CD4-positive, alpha-beta T cell treated with Interleukin-6 at 100 ng/mL for 8 hours (primary cell): Measurements from ENCODE around the gene DAB2.

Source experiments
- DNase-seq: peaks from one replicate; pipeline ENCODE4 v3.0.0-alpha.2; 2020; ENCODE audit warnings: mixed read lengths, low spot score

Gene DAB2

DNA sequence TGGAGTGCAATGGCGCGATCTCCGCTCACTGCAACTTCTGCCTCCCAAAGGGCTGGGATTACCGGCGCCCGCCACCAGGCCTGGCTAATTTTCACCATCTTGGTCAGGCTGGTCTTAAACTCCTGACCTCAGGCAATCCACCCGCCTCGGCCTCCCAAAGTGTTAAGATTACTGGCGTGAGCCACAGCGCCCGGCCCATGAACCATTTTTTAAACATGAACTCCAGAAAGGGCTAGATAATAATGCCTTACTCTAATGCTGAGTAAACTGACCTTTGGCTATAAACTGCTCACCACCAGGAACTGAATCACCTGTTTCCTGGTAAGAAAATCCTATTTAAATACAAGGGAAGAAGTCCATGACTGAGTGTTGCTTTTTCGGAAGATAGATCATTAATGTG is 23.2 kb upstream of the DAB2 start:
- no peak for DNase-seq

DNA sequence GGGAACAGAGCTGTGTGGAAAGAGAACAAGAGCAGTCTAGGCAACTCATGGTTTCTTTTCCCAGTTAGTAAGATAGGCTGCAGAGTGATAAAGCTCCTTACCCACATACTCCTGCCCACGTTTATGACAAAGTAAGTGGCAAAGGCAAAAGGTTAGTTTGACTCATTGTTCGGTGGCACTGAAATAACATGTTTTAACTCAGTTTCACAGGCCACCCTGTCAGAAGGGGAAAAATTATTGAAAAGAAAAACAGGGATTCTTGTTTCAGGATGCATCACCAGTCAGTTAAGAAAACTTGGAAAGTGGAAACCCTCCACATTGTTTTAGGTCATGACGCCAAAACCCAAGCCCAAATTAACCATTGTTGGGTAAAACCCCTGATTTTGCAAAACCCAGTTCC is 22.3 kb upstream of the DAB2 start:
- no peak for DNase-seq

DNA sequence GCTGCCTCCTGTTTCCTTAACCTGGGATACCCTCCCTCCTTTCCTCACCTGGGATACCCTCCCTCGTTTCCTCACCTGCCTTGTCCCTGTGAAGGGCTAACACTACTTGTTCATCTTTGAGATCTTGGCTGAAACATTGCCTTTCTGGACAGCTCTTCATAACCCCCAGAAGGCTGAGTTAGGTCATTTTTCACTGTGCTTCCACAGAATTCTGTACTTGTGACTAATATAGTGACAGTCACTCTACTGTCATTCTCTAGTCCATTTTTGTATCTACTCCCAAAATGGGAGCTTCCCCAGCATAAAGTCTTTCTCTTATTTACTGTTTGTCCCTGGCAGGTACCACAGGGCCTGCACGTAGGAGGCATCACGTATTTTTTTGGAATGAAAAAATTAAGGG is 21.5 kb upstream of the DAB2 start:
- no peak for DNase-seq

DNA sequence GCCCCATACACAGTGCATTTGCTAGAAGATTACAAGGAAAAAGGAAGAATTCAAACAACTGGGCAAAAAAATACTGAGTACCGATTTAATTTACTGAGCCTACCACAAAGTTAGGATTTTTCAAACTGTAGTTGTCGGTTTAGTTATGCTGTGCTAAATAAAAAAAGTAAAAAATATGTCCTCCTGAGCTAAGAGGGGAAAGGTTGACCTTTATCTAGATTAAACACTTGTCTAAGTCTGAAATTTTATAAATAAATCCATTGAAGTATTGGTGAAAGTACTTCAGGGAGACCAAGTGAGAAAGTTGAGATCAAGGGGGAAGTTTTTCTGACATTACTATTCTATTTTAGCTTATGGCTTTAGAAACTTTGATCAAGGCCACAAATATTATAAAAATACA is 19.1 kb upstream of the DAB2 start:
- no peak for DNase-seq

DNA sequence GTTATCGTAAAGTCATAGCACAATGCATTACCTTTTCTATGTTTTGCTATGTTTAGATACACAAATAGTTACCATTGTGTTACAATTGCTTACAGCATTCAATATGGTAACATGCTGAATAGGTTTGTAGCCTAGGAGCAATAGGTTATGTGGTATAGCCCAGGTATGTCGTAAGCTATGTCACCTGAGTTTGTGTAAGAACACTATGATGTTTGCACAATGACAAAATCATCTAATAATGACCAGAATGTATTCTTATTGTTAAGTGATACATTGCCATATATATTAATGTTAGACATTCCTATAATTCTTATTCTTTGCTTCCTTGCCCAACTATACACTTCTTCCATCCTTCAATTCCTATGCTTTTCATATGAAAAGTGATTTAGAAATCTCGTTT is 18.2 kb upstream of the DAB2 start:
- no peak for DNase-seq

DNA sequence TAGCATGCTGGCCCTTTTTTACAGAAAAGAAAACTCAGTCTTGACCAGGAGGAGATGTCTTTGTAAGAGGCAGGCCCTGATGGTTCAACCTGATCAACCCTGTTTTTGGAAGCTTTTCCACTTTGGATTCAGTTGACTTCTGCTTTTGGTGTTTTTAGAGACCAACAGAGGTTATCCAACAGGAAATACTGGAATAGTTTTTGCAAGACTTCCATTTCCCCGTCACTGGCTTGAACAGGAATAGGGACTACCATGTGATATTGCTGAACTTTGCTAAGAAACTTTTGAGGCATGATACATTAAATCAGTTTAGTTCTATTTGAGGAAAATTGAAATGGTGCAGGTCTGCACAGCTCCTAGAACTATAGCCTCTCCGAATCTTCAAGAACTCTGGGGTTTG is 17.1 kb upstream of the DAB2 start:
- DNase-seq = no peak

DNA sequence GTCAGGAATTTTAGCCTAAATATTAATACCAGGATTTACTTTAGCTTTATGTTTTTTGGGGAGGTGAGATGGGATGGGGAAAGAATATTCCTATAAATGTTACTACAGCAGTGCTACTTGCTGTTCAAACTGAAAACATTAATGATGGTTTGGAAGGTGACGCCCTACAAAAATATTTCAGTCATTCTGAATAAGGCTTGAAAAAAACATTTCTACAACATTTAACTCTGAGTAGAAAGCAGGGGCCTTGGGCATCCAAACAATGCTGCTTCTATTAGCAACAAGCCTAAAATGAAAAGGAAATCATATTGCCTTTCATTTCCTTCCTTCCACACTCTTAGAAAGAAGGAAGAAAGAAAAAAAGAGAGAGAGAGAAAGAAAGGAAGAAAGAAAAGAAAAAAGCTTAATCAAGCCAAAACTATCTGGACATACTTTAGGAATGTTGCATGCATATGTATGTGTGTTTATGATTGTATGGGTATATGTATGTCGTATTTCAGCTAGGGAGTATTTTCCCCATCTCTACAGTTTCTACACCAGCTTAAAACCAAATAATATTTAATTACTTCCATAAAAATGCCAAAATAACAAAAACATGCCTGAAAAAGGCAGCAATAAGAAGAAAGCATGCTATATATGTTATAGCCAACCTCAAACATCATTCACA is 16.3 kb upstream of the DAB2 start:
- no peak for DNase-seq

DNA sequence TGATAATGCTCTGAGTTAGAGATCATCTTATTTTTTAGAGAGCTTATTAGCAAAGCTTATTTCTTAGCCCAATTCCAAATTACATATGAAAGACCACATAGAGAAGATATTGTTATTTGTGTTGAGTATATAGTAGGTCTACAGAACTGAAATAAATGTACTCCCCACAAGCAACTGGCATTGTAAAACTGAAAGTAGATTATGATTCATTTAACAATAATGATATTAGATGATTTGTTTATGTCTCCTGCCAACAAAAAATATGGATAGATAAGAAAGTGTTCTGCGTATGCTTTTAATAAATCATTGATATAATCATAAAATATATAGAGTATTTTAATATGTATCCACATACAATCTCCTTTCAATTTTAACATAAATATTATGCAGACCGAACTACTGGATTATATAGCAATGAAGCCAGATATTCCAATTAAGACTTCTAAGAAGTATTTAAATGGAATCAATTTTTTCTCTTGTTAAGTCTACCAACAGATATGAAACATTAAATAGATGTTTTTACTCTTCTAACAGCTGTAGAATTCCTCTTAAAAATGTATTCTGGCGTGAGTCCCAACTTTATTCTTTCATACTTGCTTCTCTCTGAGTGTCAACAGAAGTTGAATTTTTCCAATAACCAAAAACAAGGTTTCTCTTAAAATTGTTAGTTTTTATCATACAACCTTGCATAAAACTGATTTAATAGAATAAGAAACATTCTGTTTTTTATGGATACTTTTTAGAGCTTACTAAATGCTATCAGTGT is 15.6 kb upstream of the DAB2 start:
- no peak for DNase-seq

DNA sequence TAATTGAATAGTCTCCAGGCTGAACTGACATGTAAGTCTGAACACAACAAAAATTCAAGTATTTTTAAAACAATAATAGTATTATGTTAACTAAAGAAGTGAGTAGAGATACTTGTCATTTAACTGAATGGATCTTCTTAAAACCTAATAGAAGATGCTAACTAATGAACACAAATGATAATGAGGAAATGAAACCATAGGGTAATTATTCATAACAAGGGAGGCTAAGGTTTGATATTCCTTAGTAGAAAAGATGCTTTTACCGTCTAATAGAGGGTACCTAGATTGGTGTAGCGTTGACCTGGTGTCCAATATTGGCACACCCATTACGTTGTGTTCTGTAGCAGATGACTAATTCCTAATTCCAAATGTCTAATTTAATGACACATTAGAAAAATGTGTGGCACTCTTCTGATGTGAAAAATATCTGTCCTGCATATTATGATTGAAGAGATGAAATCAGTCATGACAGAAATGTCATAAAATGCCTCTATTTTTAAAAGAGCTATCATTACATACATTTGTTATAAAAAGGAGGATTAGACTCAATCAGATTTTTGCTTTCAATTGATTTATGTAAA is 14.9 kb upstream of the DAB2 start:
- DNase-seq = no peak

DNA sequence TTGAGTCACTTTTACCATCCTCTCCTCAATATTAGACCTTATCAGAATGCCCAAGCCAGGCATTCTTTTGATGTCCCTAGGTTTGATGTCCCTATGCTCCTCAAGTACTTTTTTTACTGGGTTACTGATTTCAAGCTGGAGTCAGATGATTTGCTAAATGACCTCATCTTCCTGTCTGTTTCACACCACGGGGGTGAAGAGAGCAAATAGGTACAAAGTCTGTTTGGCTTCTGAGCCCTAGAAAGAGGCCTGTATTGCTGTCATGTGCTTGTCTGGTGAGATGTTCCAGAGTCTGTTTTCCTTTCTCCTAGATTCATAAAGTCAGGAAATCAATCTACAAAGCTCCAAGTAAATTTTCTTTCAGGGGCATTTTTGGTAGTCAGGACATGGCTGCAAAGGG is 12.7 kb upstream of the DAB2 start:
- no peak for DNase-seq

DNA sequence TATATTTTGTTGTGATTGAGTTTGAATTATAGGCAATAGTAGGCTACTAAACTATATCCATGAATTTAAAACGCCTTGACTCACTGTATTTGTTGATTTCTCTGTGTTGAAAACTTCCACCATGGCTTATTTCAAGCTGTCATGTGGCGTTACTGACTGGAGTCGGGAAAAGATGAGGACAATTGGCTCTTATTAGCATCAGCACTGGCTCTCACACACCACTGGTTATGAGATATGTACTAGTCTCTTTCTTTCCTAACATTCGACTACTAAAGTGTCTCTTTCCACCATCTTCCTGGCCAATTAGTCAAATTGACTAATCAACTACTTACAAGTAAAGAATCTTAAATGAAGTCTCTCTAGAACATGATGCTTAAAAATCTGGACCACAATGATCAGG is 9.1 kb upstream of the DAB2 start:
- no peak for DNase-seq

DNA sequence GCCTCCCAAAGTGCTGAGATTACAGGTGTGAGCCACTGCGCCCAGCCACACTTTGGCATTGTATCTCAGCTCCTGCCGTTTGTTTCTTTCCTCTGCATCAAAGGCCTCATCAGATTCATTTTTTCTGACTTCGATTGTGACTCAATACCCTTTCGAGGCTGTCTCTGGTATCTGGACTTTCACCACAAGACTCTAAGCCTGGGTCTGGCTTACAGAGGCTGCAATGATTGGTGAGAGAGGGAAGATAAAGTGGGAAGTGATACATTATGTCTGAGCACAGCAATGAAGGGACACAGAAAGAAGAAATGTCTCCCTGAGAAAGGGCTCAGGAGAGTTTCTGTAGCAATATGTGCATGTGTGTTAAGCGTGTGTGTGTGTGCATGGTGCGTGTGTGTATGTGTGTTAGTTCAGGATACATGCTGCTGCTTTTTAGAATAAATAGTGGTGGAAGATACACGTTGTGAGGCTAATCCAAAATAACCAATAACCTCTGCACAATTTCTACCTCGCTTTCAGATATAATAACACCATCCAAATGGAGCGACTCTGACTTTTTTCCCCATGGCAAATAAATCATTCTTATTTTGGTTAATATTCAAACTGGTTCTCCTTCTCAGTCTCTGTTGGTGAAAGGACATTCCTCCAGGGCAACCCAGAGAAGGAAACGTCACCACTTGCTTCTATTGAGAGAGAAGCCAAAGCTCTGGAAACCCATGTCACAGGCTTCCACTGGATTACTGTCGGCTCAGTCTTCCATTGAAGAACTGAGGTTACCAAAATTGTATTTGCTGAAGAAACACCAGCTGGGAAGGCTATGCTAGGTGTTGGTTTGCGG is 8.1 kb upstream of the DAB2 start:
- no peak for DNase-seq

DNA sequence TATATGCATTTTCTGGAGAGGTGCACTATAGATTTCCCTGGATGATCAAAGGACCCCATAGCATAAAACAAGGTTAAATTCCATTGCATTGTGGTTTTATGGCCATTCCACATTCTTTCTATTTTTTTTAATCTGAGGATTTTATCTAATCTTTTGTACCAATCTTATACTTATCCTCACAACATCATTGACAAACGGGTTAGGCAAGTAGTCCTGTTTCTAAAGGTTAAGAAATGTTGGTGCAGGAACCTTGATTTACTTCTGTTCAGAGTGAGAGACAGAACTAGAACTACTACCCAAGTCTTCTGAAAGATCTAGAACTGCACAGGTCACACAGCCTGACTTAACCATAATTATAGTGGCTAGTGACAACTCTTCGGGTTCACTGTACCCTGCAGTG is 5.7 kb upstream of the DAB2 start:
- DNase-seq = no peak

DNA sequence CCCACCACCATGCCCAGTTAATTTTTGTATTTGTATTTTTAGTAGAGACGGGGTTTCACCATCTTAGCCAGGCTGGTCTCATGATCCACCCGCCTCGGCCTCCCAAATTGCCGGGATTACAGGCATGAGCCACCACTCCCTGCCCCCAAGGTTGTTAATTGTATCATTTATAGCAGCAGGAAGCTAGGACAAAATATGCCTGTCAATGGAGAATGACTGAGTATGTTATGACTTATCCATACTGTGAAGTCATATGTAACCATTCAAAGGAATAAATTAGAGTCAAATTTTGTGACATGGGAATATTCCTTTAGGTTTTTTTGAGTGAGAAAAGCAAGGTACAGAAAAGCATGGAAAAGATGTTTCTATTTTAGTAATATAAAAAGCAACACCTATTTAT is 3.9 kb upstream of the DAB2 start:
- no peak for DNase-seq

DNA sequence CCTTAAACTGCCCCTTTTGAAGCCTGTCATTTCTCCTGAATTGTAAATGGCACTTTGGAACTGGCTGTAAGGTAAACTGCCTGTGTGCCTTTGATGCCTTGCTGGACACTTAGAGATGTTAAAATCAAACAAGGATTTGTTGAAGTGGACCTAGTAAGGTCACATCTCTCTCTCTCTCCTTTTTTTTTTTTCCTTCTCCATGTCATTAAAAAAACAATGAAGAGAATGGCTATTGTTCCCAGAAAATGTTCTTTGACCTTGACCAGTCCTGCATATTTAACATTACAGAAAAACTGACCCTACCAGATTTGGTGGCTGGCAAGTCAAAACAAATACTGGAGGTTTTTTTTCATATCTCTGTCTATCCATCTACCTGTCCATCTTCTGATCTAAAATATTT is 2.9 kb upstream of the DAB2 start:
- DNase-seq = no peak

DNA sequence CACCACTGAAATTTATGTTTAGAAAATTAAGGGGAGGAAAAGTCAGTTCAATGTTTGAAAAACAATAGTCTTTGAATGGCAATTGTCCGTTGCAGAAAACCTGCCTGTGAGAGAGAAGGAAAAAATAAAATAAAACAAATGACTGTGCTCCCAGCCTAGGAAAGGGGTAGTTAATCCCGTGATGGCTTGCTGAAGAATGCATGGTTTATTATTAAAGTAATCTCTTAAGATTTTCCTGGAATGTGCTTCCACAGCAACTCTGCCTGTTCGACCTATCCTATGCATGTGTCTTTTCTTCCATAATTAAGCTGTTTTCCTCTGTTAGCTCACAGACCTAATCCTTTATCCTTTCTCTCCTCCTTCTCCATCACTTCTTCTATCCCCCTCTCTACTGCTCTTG is 2.4 kb upstream of the DAB2 start:
- no peak for DNase-seq

DNA sequence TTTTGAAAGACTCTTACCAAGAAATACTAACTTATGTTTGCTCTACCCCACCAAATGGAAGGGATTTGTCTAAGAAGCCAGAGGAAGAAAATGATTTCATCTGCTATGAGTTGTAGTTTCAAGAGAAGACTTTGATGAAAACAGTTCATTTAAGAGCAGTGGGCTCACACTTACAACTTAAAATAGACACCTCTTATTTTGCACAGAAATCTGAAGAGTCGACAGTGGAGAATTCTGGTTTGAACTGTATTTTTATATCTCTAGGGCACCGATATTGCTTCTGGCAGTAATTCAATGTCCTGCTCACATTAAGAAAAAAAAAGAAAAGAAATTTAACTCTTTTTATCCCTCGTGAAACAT is 1.9 kb upstream of the DAB2 start:
- no peak for DNase-seq

DNA sequence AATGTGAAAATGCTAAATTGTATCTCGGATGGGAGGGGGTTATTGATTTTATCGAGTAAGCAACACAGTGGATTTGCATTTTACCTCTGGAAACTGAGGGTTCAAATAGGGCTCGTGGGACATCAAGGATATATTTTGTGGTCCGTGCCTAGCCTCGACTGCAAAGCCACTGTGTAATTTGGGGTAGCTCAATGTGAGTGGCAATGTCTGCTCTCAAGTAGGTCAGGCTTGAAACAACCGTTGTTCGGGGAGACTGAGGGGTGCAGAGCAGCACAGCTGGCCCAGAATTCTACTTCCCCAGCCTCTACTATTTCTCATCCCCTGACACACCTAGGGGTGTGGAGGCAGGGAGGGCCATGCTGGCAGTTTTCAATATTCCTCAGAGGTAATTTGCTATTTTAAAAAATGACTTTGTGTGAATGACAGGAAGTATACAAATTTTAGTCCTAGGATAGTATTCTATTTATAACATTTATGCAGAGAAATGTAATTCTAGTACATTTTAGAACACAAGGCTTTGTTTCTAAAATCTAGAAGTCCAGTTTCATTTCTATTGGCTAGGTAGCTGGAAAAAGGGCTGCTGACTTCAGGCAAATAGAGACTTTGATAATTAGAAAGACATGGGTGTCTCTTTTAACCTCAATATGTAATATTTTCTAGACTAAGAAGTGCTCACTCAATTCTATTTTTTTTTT is 1.4 kb upstream of the DAB2 start:
- DNase-seq = no peak

DNA sequence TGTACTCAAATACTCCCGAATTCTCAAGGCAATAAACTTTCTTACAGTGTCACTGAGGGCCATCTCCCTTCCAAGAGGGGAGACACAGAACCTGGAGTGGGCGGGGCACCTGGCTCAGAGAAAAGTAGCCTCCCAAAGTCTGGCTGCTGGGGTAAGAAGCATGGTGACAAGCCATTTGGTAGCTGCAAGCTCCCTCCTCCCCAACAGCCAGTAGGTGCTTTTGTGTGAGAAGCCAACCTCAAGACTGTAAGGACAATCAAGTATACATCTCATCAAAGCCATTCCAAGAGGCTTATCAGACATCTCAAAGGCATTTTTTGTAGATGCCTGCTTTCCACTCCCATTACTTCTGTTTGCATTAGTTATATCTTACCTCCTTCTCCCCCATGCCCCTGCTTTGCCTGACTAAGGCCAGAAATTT is 1.4 kb downstream of the DAB2 start:
- no peak for DNase-seq

DNA sequence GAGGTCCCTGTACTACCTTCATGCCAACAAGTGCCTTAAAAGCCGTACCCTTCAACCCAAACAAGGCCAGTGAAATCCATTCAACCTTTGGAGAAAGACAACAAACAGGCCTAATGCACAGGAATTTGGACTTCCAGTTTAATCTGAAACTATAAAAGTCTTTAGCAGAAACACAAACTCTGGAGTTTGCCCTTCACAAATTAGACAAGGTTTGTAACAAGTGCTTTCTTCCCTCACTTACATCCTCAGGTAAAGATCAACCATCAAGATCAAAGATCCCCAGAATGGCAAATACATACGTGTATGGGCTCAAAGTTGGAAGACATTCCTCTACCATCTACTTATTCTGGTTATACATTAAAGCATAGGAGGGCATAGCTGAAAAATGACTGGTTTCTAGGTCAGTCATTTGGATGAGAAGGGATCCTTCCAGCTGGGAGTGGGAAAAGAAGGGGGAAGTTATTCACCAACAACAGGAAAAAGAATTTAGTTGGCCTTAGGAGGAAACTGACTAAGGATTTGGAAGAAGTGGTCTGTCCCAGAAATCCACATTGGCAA is 2.0 kb downstream of the DAB2 start:
- no peak for DNase-seq

DNA sequence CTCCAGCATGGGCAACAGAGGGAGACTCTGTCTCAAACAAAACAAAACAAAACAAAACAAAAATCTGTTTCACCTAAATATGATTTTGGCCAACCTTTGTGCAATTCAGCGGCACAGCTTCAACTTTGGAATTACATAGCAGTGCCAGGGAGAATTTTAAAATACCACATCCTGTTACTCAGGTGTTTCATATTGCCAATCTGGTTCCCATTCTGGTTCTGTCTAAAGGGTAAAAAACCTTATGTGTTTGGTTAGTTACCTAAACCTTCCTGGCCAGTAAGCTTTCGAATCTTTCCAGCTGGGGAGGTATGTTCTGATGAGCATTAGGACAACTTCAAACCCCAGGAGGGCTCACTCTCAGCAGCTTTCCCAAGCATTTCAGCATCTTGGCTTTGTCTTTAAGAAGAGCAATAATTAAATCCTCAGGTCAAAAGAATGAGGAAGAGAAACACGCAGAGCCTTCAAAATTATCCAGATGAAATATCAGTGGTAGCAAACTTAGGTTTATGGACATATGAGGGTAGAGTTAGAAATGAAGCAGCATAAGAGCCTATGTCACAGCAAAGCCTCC is 2.7 kb downstream of the DAB2 start:
- no peak for DNase-seq
